Stimulated activated CD8-positive, alpha-beta memory T cell treated with anti-CD3 and anti-CD28 coated beads, Interleukin-12 subunit alpha, Interleukin-12 subunit beta, amount 100 ng/mL, for 1 hour (primary cell): ENCODE data around the gene BCKDK.

ENCODE experiments used
- DNase-seq: peaks from one replicate; pipeline ENCODE4 v3.0.0-alpha.2; 2020; ENCODE audit warnings: low read depth

BCKDK gene

DNA sequence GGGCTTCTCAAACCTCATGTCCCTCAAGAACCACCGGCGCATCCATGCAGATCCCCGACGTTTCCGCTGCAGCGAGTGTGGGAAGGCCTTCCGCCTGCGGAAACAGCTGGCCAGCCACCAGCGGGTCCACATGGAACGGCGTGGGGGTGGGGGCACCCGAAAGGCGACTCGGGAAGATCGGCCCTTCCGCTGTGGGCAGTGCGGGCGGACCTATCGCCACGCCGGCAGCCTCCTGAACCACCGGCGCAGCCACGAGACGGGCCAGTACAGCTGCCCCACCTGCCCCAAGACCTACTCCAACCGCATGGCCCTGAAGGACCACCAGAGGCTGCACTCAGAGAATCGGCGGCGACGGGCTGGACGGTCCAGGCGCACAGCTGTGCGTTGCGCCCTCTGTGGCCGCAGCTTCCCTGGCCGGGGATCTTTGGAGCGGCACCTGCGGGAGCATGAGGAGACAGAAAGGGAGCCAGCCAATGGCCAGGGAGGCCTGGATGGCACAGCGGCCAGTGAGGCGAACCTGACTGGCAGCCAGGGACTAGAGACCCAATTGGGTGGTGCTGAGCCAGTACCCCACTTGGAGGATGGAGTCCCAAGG is 28.1 kb upstream of the BCKDK start:
- no peak for DNase-seq

DNA sequence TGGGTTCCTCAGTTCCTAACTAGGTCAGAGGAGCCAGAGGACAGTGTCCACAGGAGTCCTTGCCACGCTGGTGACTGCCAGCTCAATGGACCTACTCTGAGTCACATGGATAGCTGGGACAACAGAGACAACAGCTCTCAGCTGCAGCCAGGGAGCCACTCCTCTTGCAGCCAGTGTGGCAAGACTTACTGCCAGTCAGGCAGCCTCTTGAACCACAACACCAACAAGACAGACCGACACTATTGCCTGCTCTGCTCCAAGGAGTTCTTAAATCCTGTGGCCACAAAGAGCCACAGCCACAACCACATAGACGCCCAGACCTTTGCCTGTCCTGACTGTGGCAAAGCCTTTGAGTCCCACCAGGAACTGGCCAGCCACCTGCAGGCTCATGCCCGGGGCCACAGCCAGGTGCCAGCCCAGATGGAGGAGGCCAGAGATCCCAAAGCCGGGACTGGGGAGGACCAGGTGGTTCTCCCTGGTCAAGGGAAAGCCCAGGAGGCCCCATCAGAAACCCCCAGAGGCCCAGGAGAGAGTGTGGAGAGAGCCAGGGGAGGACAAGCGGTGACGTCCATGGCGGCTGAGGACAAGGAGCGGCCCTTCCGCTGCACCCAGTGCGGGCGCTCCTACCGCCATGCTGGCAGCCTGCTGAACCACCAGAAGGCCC is 27.3 kb upstream of the BCKDK start:
- DNase-seq = no peak

DNA sequence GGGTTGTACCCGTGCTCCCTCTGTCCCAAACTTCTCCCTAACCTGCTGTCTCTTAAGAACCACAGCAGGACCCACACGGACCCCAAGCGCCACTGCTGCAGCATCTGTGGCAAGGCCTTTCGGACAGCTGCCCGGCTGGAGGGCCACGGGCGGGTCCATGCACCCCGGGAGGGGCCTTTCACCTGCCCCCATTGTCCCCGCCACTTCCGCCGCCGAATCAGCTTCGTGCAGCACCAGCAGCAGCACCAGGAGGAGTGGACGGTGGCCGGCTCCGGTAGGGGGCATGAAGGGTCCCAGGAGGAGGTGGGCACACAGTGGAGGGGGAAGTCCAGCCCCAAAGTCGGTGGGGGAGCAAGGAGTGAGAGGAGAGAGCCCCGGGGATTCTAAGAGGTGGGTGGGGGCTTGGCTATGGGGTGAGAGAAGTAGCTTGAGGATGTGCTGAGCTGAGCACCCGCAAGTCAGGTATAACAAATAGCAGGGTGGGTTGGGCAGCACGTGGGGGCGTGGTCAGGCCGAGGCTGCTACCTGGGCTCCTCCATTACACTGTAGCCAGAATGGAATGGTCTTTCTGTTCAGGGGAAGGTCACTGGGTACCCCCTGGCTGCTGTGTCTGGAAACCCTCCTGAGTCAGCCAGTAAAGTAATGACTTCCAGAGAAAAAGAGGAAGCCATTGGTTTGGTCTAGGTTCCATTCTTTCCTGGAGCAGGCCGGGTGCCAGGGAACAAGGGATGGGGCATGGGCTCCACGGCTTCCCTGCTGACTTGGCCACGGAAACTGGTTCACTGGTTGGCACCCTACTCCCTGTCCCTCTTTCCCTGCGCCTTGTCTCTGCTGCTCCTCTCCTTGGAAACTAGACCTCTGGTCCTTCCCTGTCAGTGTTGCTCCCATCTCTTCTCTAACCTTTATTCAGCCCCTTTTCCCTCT is 26.5 kb upstream of the BCKDK start:
- no peak for DNase-seq

DNA sequence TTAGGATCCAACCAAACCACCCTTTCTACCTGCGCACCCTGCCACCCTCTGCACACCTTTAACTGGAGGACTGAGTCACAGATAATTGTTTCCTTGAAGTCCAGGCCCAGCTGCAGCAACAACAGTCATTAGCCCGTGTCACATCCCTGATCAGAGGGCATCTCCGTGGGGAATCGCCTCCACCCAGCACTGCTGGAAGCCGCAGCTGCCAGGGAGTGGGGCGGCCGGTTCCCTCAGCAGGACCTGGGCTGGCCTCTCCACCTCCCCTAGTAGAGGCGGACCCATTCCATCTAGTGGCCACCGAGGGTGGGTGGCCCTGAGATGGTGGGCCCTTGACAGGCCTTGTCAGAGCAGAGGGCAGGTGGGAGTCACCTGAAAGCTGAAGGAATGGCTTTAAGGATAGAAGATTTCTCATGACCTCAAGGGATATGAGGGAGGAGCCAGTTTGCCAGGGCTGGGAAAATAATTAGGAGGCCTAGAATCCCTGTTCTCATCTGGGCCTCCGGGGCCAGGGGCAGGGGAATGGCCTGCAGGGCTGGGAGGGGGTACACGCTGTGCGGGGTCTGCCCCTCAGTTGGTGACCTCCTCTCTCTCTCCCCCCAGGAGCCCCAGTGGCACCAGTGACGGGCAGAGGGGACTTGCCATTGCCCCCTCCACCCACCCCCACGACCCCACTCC is 25.7 kb upstream of the BCKDK start:
- no peak for DNase-seq

DNA sequence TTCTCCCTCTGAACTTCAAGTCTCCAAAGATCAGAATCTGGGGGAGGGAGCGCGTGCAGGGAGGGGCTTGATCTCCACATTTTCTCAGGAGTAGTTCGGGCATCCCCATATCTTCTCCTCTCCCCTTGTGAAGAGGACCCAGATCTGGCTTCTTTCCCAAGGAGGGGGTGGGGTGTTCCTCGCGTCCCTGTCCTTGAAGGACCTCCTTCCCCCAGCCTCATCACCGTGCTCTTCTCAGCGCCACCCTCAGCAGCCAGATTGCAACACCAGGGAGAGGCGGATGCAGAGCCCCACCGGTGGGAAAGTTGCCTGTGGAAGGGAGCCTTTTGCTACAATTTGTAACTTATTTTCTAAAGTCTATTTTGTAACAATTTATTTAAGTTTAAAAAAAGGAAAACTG is 25.1 kb upstream of the BCKDK start:
- no peak for DNase-seq

DNA sequence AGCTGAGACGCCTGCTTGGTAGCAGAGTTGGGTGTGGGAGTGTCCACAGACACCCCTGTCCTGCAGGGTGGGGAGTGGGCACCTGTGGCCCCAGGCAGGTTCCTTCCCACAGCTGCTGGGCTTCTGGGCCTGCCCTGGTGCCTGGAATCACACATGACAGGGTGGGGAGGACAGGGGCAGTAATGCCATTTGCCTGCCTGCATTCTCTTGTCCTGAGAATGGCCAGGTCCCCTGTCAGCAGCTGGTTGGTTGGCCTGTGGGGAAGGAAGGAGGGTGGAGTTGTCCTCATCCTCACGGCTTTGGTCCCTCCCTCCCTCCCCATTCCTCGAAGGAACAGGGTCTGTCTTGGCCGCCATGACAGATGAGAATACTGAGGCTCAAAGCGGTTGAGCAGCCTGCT is 24.6 kb upstream of the BCKDK start:
- DNase-seq = no peak

DNA sequence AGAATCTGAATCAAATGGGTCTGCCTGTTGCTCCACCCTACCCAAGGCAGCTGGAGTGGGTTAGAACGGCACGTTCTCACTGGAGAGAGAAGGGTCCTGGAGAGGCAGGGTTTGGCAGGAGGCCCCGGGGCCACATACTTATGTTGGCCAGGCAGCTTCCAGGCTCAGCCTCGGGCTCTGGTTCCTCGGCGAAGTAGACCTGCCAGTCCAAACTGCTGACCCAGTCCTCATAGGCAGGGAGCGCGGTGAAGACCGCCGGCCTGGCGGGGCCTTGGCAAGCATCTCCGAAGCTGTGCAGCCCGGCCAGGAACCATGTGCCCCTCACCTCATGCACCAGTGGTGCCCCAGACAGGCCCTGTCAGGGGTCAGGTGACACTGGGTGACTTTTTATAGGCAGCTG is 24.2 kb upstream of the BCKDK start:
- no peak for DNase-seq

DNA sequence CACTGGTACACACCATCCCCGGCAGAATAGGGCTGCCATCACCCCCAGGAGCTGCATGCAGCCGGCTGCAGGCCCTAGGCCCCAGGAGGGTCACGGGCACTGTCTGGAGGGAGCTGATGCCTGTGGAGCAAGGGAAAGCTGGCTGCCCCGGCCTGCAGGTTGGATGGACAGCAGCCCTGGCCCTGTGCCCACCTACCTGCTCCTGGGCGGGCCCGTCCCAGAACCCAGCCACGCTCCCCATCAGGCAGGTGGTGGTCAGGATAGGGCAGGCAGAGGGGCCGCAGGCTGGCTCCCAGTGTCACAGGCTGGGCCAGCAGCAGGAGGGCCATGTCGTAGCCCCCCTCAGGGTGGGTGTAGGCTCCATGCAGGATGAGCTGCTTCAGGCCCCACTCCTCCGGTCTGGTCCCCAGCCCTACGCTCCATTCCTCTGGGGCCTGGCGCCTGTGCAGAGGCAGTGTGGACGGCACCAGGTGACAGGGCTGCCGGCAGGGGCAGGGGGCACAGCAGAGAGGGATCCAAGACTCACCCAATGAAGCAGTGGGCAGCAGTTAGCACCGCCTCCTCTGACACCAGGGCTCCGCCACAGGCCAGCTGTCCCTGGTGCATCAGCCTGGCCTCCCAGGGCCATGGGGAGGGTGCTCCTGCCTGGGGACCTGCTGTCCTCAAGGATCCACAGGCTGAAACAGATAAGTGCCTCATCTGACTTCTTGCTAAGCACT is 23.4 kb upstream of the BCKDK start:
- DNase-seq = no peak

DNA sequence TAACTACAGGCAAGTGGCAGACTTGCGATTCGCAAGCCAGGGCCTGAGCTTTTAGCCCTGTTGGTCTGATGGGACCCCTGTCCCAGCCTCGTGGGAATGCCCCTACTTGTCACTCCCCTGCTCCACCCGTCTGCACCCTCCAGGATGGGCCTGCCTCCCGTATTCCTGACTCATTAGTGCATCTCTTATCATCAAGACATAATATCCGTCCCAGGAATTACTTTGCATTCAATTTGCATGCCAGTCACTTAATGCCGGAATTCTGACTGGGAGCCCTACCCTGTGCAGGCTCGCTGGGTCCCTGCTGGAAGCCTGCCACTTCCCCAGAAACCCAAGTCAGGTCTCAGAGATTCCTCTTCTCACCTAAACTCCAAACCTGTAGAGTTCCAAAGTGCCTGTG is 22.8 kb upstream of the BCKDK start:
- DNase-seq = no peak

DNA sequence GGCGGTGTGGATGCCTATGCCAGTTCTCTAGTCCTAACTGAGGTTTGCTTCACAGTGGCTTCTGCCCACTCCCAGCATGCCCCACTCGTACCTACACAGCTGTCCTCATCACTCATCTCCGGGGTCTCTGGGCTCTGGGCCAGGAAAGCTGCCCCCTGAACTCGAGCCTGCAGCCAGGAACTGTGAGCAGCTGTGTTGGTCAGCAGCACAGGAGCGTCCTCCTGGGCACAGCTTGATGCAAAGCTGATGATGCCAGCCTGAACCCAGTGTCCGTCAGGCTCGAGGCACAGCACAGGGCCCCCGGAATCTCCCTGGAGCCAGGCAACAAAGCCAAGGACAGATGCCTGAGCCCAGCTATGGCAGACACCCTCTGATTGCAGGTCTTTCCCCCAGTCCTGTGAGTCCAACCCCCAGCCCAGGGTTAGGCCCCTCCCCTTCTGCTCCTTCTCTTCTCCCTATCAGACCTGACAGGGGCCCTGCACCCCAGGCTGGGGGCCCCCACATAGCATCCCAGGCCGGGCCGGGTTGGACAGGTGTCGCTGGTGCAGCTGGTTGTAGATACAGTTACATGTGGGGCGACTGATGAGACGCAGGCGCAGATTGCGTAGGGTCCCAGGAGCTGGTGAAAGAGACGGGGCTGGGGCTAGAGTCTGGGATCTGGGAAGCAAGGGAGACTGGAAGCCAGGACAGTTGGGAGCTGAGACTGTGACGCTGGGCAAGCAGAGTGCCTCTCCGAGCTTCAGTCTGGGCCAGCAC is 22.1 kb upstream of the BCKDK start:
- DNase-seq = no peak

DNA sequence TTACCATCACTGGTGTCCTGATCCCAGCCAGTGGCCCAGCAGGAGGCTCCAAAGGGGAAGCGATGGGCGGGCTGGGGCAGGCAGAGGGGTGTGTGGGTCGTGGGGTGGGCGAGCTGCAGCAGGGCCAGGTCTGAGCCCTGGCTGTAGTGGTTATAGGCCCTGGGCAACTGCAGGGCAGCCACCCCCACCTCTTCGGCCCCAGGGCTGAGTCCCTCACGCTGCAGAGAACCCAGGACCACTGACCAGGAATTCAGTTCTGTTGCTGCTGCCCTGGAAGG is 21.6 kb upstream of the BCKDK start:
- DNase-seq = no peak

DNA sequence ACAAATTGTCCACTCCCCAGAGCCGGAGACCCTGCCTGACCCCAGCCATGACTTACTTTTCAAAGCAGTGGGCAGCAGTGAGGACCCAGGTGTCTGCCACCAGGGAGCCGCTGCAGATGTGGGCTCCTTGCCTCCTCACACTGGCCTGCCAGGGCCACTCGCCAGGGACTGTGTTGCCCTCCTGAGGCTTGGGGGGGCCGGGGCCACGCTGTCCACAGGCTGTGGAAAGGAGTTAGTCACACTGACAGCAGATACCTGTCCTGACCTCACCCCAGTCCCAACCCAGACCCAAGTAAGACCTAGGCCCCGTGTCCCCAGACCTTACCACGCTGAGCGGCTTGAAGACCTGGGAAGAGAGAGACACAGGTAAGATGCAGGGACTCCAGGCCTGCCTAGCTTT is 20.7 kb upstream of the BCKDK start:
- DNase-seq = no peak

DNA sequence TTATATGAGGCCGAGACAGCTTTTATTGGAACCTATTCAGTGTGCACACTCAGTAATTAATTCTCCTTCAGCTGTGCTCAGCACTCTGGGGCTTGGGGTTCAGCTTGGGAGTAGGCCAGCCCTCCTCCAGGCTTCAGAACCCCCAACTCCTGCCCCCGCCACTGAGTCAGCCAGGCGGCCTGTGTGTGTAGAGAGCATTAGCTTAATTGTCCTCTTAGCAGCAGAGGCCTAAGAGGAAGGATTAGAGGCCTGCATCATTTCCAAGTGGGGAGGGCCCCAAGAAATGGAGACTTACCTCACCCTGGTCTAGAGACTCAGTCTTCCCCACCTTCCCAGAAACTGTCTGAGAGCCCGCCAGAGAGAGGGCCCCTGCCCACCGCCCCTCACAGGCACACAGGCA is 20.2 kb upstream of the BCKDK start:
- DNase-seq = no peak

DNA sequence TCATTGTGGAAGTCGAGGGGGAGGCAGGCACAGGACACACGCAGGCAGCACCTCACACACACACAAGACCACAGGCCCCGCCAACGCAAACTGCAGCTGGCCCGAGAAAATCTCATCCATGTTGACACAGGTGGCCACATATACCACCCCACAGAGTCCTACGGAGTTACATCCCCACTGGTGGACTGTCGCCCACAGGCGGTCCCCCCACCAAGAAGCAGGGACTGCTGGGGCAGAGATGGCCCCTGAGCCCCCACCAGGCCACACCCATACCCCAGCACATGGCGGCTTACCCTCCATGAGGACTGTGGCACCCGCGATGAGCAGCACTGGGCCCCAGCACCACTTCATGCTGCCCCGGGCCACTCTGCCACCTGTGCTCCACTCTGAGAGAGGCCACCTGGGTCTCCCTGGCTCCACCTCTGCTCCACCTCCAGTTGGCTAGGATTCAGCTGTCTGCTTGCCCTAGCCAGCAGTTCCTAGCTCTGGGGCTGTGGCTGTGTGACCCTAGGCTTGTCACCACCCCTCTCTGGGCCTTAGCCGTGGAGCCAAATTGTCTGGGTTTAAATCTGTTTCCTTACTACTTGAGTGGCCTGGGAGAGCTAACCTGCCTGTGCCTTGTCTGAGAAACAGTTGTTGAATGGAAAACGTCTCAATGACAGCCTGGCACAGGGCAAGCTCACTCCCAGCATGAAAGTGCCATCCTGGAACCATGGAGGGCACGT is 19.6 kb upstream of the BCKDK start, which contains the start of gene PRSS53:
Gene PRSS53, minus strand, starts transcription at position 485 of the 725 bp plus-strand sequence. Its CDS starts 134 bp downstream, at position 351.
- no peak for DNase-seq

DNA sequence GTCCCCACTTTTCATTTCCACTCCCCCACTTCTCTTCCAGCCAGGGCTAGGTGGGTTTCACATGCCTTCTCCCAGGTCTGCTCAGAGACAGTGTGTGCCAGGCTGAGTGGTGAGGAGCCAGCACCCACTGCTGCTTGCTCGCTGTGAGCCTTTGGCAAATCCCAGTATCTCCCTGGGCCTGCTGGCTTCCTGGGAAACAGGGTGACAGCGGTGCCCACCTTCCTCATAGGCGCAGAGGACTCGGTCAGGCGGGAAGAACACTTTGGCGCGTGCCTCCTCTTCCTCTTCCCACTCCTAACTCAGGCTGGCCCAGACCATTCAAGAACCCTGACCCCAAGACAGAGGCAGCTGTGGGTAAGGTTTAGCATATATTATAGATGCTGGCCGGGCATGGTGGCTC is 19.0 kb upstream of the BCKDK start:
- no peak for DNase-seq

DNA sequence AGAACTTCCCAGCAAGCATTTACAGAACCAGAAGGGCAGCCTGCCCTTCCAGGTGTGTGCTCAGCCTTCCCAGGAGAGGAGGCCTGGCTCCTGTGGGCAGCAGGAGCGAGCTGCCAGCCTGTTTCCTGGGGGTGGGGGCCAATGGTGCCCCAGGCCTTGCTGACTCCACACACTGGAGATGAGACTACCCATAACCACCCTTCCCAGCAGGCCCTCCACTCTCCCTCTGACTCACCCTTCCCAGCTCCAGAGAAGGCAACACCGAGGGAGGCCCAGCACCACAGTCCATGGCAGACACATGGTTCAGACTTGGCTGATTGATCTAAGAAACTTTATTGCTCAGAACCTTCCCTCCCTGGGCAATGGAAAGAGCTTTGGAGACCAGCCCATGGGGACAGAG is 17.6 kb upstream of the BCKDK start:
- no peak for DNase-seq

DNA sequence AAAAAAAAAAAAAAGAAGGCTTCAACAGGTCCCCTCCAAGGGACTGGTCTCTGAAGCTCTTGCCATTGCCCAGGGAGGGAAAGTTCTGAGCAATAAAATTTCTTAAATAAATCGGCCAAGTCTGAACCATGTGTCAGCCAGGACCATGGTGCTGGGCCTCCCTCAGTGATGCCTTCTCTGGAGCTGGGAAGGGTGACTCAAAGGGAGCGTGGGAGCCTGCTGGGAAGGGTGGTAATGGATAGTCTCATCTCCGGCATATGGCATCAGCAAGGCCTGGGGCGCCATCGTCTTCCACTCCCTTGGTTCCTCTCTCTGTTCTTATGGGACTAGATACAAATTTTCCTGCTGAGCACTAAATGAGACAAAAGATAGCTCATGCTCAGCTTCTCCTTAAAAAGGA is 15.9 kb upstream of the BCKDK start:
- DNase-seq = no peak

DNA sequence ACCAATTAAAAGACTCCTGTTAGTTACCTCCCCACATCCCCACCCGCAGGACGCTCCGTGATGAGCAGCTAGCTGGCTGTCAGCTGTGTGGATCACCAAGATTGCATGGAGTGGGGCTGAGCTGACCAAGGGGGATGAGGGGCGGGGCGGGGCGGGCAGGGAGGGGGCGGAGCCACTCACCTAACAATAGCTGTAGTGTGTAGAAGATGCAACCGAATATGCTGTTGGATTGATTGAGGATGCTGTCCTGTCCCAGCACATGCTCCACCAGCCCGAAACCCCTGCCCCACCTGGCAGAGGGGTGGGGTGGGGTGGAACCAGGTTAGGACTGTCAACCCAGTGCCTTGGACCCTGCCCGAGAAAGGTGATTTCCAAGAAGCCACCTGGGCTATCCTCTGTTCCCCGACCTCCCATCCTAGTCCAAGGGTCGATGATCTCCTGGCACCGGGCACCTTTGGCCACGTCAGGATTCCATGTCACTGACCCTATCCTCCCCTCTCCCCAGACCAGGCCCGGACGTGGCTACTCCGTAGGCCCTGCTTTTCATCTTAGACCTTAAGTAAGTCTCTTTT is 15.0 kb upstream of the BCKDK start:
- no peak for DNase-seq

DNA sequence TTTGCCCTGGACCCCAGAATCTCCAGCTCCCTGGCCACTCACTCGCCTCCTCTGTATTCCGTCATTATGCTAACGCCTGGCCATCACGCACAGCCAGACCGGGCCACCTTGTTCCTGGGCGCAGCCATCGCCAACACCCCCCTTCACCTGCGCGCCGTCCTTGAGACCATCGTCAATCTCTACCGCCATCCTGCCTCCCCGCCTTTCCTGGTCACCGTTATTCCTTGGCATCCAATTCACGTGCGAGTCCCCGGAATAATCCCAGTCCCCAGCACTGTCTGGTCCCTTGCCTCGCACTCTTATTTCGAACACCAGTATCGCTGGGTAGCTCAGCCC is 14.1 kb upstream of the BCKDK start:
- DNase-seq = no peak

DNA sequence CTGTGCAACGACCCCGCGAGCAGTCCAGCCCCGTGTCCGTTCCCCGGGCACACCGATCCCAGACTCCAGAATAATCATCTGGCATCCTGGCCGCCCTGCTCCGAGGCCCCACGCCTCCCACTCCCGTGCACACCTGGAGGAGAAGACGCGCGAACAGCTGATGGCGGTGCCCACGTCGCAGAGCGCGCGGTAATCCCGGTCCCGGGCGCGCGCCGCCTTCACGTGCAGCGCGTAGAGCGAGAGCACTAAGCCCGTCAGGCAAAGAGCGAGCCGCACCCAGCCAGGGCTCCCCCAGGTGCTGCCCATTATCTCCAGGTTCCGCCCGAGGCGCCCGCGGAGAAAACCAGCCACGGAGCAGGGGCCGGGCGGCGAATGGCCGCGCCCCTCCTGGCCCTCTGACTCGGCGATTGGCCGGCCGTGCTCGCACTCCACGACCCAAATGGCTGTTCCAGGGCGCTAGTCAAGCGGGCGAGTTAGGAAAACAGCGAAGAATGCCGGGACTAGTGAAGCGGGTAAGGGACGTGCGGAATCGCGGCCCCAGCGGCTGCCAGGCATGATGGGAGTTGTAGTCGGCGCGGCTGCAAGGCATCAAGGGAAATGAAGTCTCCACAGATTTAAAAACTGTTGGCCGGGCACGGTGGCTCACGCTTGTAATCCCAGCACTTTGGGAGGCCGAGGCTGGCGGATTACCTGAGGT is 13.6 kb upstream of the BCKDK start, which contains the start of gene VKORC1:
Gene VKORC1, minus strand, starts transcription at position 374 of the 697 bp plus-strand sequence. Its CDS starts 68 bp downstream, at position 306.
- DNase-seq = peak; percentile 70
